Retinal pigment epithelial cell (primary cell): Measurements from ENCODE around the gene TRIM51.

Experiments used
- DNase-seq: peaks from one replicate; pipeline ENCODE4 v3.0.0-alpha.2; 2010; ENCODE audit warnings: low read depth
- H3K4me3 ChIP-seq: 2 replicates; pipeline ENCODE4 v1.5.1; 2011; ENCODE audit warnings: mild to moderate bottlenecking, low read length, control low read depth, moderate library complexity
- TF ChIP-seq, protein P1 (sequence below): conservative IDR thresholded peaks from 2 replicates; pipeline ENCODE4 v1.5.1; 2011; ENCODE audit warnings: low read depth, low read length, control low read depth, inconsistent platforms

TRIM51 gene

DNA sequence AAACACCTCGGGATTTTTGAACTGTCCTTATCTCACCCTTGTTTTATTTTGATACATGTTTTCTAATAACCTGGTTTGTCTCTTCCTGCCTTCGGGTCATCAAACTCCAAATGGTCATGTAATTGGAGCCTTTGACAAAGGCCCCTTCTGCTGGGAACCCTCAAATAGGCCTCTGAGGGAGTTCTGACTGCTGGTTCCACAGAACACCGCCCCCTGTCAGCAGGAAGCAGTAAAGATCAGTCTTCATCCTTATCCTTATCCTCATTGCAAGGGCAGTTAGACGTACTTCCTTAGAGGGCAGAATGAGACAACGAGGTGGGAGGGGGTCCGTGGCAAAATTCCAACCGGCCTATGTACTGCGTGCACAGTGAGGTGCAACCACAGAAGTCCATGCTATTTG is 12.1 kb downstream of the TRIM51 start:
- no peak overlapping the region for H3K4me3 ChIP-seq
- TF ChIP-seq, protein P1, sequence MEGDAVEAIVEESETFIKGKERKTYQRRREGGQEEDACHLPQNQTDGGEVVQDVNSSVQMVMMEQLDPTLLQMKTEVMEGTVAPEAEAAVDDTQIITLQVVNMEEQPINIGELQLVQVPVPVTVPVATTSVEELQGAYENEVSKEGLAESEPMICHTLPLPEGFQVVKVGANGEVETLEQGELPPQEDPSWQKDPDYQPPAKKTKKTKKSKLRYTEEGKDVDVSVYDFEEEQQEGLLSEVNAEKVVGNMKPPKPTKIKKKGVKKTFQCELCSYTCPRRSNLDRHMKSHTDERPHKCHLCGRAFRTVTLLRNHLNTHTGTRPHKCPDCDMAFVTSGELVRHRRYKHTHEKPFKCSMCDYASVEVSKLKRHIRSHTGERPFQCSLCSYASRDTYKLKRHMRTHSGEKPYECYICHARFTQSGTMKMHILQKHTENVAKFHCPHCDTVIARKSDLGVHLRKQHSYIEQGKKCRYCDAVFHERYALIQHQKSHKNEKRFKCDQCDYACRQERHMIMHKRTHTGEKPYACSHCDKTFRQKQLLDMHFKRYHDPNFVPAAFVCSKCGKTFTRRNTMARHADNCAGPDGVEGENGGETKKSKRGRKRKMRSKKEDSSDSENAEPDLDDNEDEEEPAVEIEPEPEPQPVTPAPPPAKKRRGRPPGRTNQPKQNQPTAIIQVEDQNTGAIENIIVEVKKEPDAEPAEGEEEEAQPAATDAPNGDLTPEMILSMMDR, result no peak
- DNase-seq, result no peak

DNA sequence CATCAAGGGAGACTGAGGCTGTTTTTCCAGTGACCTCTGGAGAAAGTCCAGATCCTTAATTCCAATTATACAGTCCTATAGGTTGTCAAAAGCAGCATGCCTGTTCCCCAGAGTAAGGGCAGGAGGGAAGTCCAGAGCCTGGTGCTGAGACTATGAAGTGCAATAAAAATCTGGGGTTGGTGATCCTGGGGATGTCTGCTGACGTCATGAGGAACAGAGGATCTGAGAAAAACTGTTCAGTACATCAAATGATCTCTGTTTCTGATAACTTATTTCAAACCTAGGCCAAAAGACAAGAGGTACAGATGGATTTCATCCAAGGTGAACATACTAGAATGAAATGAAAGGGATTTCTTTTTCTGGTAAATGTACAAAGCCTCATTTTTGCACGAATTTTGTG is 19.2 kb downstream of the TRIM51 start:
- H3K4me3 ChIP-seq, result no peak overlapping the region
- TF ChIP-seq, protein P1, result no peak
- no peak for DNase-seq

GRCh38 chr11:55914482-55914881 is 31.4 kb downstream of the TRIM51 start, which contains the start of gene OR5W2:
TSS of gene OR5W2 (minus strand) at chr11:55914582. CDS start at chr11:55914582, 0 bp downstream.
- no peak for DNase-seq

DNA sequence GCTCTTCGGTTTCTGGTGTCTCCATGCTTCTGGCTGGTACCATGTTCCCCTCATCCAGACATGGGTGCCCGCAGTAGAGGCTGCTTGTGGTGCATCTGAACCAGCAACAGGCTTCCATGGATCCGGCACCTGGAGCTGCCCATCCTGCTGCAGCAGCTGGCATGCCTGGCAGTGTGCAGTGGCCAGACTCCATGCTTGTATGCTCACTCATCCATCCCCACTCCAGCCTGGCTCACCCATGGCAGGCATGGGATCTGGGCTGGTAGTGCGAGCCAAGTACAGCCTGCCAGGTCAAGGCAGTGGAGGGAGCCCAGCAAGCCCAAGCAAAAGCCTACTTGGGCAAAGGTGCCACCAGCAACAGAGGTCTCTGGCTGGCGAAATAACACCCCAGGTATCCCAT is 37.4 kb downstream of the TRIM51 start:
- no peak overlapping the region for H3K4me3 ChIP-seq
- no peak for DNase-seq
- TF ChIP-seq, protein P1, result no peak

More at GRCh38 chr11:55914482-55914881, 31.4 kb downstream of the TRIM51 start, which contains the start of gene OR5W2:
- TF ChIP-seq, protein P1, result no peak
- no peak within 1 kb of the TSS for H3K4me3 ChIP-seq

DNA sequence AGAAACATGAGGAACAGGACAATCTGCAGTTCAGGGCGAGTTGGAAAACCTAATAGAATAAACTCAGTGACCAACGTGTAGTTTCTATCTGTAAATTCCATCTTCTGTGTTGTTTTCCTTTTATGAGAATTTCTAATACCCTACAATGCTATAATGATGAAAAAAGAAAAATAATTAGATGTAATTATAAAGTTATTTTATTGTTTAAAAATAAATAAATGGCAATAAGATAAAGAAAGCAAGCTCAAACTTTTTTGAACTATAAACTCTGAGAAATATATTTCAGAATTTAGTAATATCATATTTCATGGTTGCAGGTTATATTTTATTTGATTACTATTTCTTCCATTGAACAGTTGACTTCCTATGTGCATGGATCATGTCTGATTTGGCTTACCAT is 53.2 kb downstream of the TRIM51 start, which contains the start of gene OR5I1:
OR5I1 (minus strand) TSS at position 101 of the 400 bp plus-strand sequence; CDS start at position 101, 0 bp downstream.
- DNase-seq, result no peak
- TF ChIP-seq, protein P1, result no peak
- H3K4me3 ChIP-seq, result no peak within 1 kb of the TSS
